ENCODE data around the gene FNDC3B. TPM values are rescaled to one million over a fixed set of nuclear protein-coding genes. Genes with fewer than 3 reads are reported as not detected.
A peak's percentile ranks its signal among the peaks of the same experiment; 100 is the strongest.

The FNDC3B gene
- total and polyA plus RNA-seq, 9 of the 15 experiments (the other 6 are each of a cell fraction or from before 2014, with no cell fraction given), result 7.0 to 35.8 (median 16.2) TPM

DNA sequence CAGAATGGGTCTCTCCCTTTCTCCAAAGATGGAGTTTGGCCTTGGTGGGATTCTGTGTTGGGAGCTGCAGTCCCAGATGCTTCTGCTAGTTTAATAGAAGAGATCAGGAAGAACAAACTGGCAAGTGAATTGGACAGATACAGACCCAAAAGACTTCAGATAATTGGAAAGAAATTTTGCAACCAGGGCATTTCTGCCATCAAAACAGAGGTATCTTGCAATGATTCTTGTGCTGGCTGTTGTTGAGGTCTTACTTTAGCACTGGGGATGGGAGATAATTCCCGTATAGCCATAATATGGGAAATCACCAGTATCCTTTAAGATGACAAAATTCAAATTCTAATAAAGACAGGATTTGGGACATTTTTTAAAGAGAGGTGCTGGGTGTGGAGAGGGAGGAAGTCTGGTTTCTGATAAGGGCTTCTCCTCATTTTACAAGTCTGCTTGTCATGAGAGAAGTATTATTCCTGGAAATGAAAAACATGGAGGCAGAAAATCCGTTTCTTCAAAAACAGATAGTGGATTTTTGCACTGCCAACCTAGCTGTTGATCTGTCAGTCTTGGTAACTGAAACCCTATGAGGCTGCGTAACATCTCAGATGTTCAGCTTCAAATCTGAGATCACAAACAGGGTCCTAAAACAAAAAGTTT lies 40.1 kb downstream of the FNDC3B start (continued):
- TF ChIP-seq, protein P1, sequence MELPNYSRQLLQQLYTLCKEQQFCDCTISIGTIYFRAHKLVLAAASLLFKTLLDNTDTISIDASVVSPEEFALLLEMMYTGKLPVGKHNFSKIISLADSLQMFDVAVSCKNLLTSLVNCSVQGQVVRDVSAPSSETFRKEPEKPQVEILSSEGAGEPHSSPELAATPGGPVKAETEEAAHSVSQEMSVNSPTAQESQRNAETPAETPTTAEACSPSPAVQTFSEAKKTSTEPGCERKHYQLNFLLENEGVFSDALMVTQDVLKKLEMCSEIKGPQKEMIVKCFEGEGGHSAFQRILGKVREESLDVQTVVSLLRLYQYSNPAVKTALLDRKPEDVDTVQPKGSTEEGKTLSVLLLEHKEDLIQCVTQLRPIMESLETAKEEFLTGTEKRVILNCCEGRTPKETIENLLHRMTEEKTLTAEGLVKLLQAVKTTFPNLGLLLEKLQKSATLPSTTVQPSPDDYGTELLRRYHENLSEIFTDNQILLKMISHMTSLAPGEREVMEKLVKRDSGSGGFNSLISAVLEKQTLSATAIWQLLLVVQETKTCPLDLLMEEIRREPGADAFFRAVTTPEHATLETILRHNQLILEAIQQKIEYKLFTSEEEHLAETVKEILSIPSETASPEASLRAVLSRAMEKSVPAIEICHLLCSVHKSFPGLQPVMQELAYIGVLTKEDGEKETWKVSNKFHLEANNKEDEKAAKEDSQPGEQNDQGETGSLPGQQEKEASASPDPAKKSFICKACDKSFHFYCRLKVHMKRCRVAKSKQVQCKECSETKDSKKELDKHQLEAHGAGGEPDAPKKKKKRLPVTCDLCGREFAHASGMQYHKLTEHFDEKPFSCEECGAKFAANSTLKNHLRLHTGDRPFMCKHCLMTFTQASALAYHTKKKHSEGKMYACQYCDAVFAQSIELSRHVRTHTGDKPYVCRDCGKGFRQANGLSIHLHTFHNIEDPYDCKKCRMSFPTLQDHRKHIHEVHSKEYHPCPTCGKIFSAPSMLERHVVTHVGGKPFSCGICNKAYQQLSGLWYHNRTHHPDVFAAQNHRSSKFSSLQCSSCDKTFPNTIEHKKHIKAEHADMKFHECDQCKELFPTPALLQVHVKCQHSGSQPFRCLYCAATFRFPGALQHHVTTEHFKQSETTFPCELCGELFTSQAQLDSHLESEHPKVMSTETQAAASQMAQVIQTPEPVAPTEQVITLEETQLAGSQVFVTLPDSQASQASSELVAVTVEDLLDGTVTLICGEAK (IDR thresholded peaks at IDR 0.05), result peak; percentile 72
- TF ChIP-seq, protein P1 (CRISPR knock-in tag; IDR thresholded peaks at IDR 0.05), result no peak
- TF ChIP-seq NCOR1 (IDR thresholded peaks at IDR 0.05), result peak; percentile 13; the same call in 1 of the 2 replicates
- peak; percentile 34; the same call in 1 of the 2 replicates for TF ChIP-seq CBFA2T3 (IDR thresholded peaks at IDR 0.05)
- TF ChIP-seq EWSR1 (IDR thresholded peaks at IDR 0.05; ENCODE audit: borderline replicate concordance, low read depth, partially characterized antibody), result no peak
- TF ChIP-seq EP300 (IDR thresholded peaks at IDR 0.05; ENCODE audit: low read length), result peak; percentile 65; the same call in 1 of the 2 replicates
- TF ChIP-seq ZSCAN29 (IDR thresholded peaks at IDR 0.05), result peak; percentile 53; the same call in 1 of the 2 replicates
- TF ChIP-seq KDM1A (IDR thresholded peaks at IDR 0.05), result peak in 1 of 2 experiments; percentile 21; a peak in 1 of 4 replicates
- TF ChIP-seq TCF3 (CRISPR knock-in tag; IDR thresholded peaks at IDR 0.05), result peak; percentile 16; the same call in 1 of the 2 replicates
- TF ChIP-seq JUND (IDR thresholded peaks at IDR 0.05; ENCODE audit: borderline replicate concordance, low read depth, low read length), result 0 out of 2 replicates have a peak, but pooled peaks have one; percentile 2
- TF ChIP-seq JUND (tag; IDR thresholded peaks at IDR 0.05; ENCODE audit: borderline replicate concordance, low read depth, low read length), result 0 out of 3 replicates have a peak, but pooled peaks have one; percentile 8
- peak; percentile 58 for TF ChIP-seq C11orf30 (IDR thresholded peaks at IDR 0.05; ENCODE audit: low read depth)
- TF ChIP-seq ARID1B (IDR thresholded peaks at IDR 0.05), result peak; percentile 71
- TF ChIP-seq PPARD (CRISPR knock-in tag; IDR thresholded peaks at IDR 0.05), result no peak
- TF ChIP-seq MEIS2 (IDR thresholded peaks at IDR 0.05; ENCODE audit: partially characterized antibody), result peak; percentile 87
- TF ChIP-seq, protein P2, sequence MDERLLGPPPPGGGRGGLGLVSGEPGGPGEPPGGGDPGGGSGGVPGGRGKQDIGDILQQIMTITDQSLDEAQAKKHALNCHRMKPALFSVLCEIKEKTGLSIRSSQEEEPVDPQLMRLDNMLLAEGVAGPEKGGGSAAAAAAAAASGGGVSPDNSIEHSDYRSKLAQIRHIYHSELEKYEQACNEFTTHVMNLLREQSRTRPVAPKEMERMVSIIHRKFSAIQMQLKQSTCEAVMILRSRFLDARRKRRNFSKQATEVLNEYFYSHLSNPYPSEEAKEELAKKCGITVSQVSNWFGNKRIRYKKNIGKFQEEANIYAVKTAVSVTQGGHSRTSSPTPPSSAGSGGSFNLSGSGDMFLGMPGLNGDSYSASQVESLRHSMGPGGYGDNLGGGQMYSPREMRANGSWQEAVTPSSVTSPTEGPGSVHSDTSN (CRISPR knock-in tag; IDR thresholded peaks at IDR 0.05; ENCODE audit: low read depth), result no peak
- TF ChIP-seq, protein P2 (tag; conservative IDR thresholded peaks at IDR 0.05; ENCODE audit: low read depth), result 0 out of 2 replicates have a peak, but pooled peaks have one; percentile 21
- TF ChIP-seq ZNF184 (CRISPR knock-in tag; IDR thresholded peaks at IDR 0.05), result no peak
